ENCODE results near the gene MDGA2. TPM values are rescaled to one million over a fixed set of nuclear protein-coding genes. Genes with fewer than 3 reads are reported as not detected.
A peak's percentile ranks its signal among the peaks of the same experiment; 100 is the strongest.

The MDGA2 gene
- total RNA-seq, 1 experiment from 2014 or later = not detected

GRCh38 chr14:47454025-47454424, 221.4 kb downstream of the MDGA2 start (continued):
- no peak for TF ChIP-seq ELF1 (IDR thresholded peaks at IDR 0.05; ENCODE audit: borderline replicate concordance, low read depth)

- H3K9me3 ChIP-seq (ENCODE audit: control insufficient read depth in 1 of 2, insufficient read depth in 1 of 2, low read depth in 1 of 2, low read length in 2 of 2) = peaks cover 0 to 3% of the 10 kb centered on the region in 2 experiments; a peak in 1 of 4 replicates
- H3K9me2 ChIP-seq (ENCODE audit: insufficient read depth) = no peaks in the 10 kb centered on the region
- BruUV-seq (replicated peaks) = no TSS peak
- ChIA-PET POLR2A (no interaction called here), RAD21 (ENCODE audit: low non-redundant PET in 1 of 2, low total read pairs in 2 of 2, uncharacterized antibody in 2 of 2, unreplicated experiment in 2 of 2) (no interaction called here), CTCF (no interaction called here)
- H3K79me2 ChIP-seq (ENCODE audit: insufficient read depth, low read length) = no peaks in the 10 kb centered on the region
- no peak overlapping the region for H3K4me2 ChIP-seq (ENCODE audit: low read length)
- DNase-seq (ENCODE audit: low read depth, low spot score) (no peak), ATAC-seq (no peak)
- no peaks in the 10 kb centered on the region for H3K4me1 ChIP-seq (ENCODE audit: control insufficient read depth in 1 of 2, insufficient read depth in 2 of 2, low read length in 2 of 2)
- no peaks in the 10 kb centered on the region for H3K36me3 ChIP-seq (ENCODE audit: control insufficient read depth in 1 of 2, insufficient read depth in 2 of 2, low read length in 2 of 2)
- H2AFZ ChIP-seq (ENCODE audit: low read depth, low read length, poor library complexity, severe bottlenecking) = no peak overlapping the region
- intact Hi-C loops (cut with micrococcal nuclease) = no loop called here
- H3K27me3 ChIP-seq (ENCODE audit: insufficient read depth, low read length) = no peaks in the 10 kb centered on the region
- H4K20me1 ChIP-seq (ENCODE audit: insufficient read depth) = no peaks in the 10 kb centered on the region
- no peak overlapping the region for H3K27ac ChIP-seq (ENCODE audit: low read depth, low read length)
- no peak overlapping the region for H3K4me3 ChIP-seq (replicated peaks in 1 of 2; ENCODE audit: low read depth in 1 of 2, low read length in 2 of 2)
- no peak overlapping the region for H3K9ac ChIP-seq (ENCODE audit: low read length)
- TF ChIP-seq YY1 (IDR thresholded peaks at IDR 0.05; ENCODE audit: extremely low read depth, insufficient replicate concordance, low read depth, low read length) (no peak), SIN3A (IDR thresholded peaks at IDR 0.05; ENCODE audit: low read depth) (no peak), POLR2A (IDR thresholded peaks at IDR 0.05; ENCODE audit: borderline replicate concordance, extremely low read depth, insufficient read depth, insufficient read length) (no peak), EZH2 (IDR thresholded peaks at IDR 0.05) (no peak), SRF (IDR thresholded peaks at IDR 0.05; ENCODE audit: low read depth) (no peak)
These were observed 228.3 kb downstream of the MDGA2 start for GRCh38 chr14:47447076-47447475.

DNA sequence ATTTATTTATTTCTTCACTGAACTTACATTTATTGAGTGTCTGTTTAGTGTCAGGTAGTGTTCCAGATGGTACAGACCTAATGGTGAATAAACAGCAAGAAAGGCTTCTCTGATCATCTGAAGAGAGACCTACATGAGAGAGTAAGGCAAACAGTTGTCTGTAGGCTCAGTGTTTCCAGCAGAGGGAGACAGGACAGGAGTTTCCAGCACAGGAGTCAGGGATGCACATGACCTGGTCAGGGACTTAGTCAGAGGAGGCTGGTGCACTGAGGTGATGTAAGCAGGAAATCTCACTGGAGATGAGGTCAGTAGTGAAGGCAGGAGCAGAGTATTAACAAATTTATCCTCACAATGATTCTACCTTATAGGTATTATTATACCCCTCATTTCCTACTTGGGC, 233.2 kb downstream of the MDGA2 start:
- intact Hi-C loops (cut with micrococcal nuclease) = no loop called here
- no peaks in the 10 kb centered on the region for H4K20me1 ChIP-seq (ENCODE audit: insufficient read depth)
- DNase-seq (ENCODE audit: low read depth, low spot score) (peak; percentile 37), ATAC-seq (peak; percentile 87)
- BruUV-seq (replicated peaks) = no TSS peak
- no peak overlapping the region for H3K4me3 ChIP-seq (replicated peaks in 1 of 2; ENCODE audit: low read depth in 1 of 2, low read length in 2 of 2)
- H2AFZ ChIP-seq (ENCODE audit: low read depth, low read length, poor library complexity, severe bottlenecking) = no peak overlapping the region
- ChIA-PET RAD21 (ENCODE audit: low non-redundant PET in 1 of 2, low total read pairs in 2 of 2, uncharacterized antibody in 2 of 2, unreplicated experiment in 2 of 2) (no interaction called here), CTCF (no interaction called here), POLR2A (no interaction called here)
- no peak overlapping the region for H3K9ac ChIP-seq (ENCODE audit: low read length)
- H3K36me3 ChIP-seq (ENCODE audit: control insufficient read depth in 1 of 2, insufficient read depth in 2 of 2, low read length in 2 of 2) = no peaks in the 10 kb centered on the region
- no peaks in the 10 kb centered on the region for H3K27me3 ChIP-seq (ENCODE audit: insufficient read depth, low read length)
- no peaks in the 10 kb centered on the region for H3K4me1 ChIP-seq (ENCODE audit: control insufficient read depth in 1 of 2, insufficient read depth in 2 of 2, low read length in 2 of 2)
- H3K27ac ChIP-seq (ENCODE audit: low read depth, low read length) = no peak overlapping the region
- H3K9me3 ChIP-seq (ENCODE audit: control insufficient read depth in 1 of 2, insufficient read depth in 1 of 2, low read depth in 1 of 2, low read length in 2 of 2) = 0 out of 4 replicates have a peak, but pooled peaks cover 0 to 3% of the 10 kb centered on the region in 2 experiments
- H3K4me2 ChIP-seq (ENCODE audit: low read length) = no peak overlapping the region
- no peaks in the 10 kb centered on the region for H3K79me2 ChIP-seq (ENCODE audit: insufficient read depth, low read length)
- H3K9me2 ChIP-seq (ENCODE audit: insufficient read depth) = no peaks in the 10 kb centered on the region
- TF ChIP-seq FOSL1 (IDR thresholded peaks at IDR 0.05; ENCODE audit: low read depth) = no peak
- TF ChIP-seq RAD21 (IDR thresholded peaks at IDR 0.05; ENCODE audit: low read depth) = peak; percentile 45
- no peak for TF ChIP-seq MAX (IDR thresholded peaks at IDR 0.05)
- TF ChIP-seq SP1 (IDR thresholded peaks at IDR 0.05; ENCODE audit: low read depth) = no peak
- TF ChIP-seq CEBPB (IDR thresholded peaks at IDR 0.05; ENCODE audit: low read depth) = no peak
- no peak for TF ChIP-seq POLR2A (IDR thresholded peaks at IDR 0.05; ENCODE audit: borderline replicate concordance, extremely low read depth, insufficient read depth, insufficient read length)
- no peak for TF ChIP-seq POLR2AphosphoS5 (IDR thresholded peaks at IDR 0.05; ENCODE audit: low read depth, low read length)
- TF ChIP-seq TCF7L2 (IDR thresholded peaks at IDR 0.05; ENCODE audit: borderline replicate concordance, extremely low read depth, insufficient read depth, insufficient read length) = no peak
- no peak for TF ChIP-seq ZNF274 (IDR thresholded peaks at IDR 0.05; ENCODE audit: low read depth, low read length)
- no peak for TF ChIP-seq SIN3A (IDR thresholded peaks at IDR 0.05; ENCODE audit: low read depth)
- TF ChIP-seq, protein P1, sequence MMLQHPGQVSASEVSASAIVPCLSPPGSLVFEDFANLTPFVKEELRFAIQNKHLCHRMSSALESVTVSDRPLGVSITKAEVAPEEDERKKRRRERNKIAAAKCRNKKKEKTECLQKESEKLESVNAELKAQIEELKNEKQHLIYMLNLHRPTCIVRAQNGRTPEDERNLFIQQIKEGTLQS (IDR thresholded peaks at IDR 0.05) = no peak
- TF ChIP-seq ZBTB33 (IDR thresholded peaks at IDR 0.05; ENCODE audit: extremely low read depth, insufficient replicate concordance, low read length) = no peak
- no peak for TF ChIP-seq SRF (IDR thresholded peaks at IDR 0.05; ENCODE audit: low read depth)
- no peak for TF ChIP-seq JUND (IDR thresholded peaks at IDR 0.05)
- no peak for TF ChIP-seq ELF1 (IDR thresholded peaks at IDR 0.05; ENCODE audit: borderline replicate concordance, low read depth)
- 0 out of 2 replicates have a peak, but pooled peaks have one; percentile 33 for TF ChIP-seq CBX3 (IDR thresholded peaks at IDR 0.05; ENCODE audit: low read depth)
